CD4-positive, alpha-beta T cell treated with Interleukin-1 beta for 1 hour (primary cell): Measurements from ENCODE around the gene AMPH.
A peak's percentile ranks its signal among the peaks of the same experiment; 100 is the strongest.
"Not testable (repeated sequence)": the region's sequence is repeated elsewhere in the genome, so short reads cannot be mapped to it uniquely, and the experiment has no call there.

ENCODE experiments used
- DNase-seq, 2 donors: peaks; one replicate each; pipeline ENCODE4 v3.0.0-alpha.2; 2020 to 2022

AMPH gene

DNA sequence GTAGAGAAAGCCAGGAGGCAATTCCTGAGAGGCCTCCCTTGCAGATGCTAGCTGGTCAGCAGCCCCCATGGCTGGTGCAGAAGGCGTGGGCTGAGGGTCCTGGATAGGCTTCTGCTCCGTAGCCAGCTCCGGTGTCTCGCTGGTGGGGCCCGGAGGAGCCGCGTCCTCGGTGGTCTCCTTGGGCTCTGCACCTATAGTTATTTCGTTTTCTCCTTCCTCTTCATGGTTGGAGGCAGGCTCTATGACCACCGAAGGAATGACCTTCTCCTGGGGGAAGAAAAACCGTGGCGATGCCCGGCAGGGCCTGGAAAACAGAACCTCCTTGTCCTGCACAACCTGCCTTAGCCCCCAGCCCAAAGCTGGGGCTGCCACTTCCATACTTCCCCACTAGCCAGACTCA, 239.4 kb downstream of the AMPH start:
- DNase-seq, result no peak

DNA sequence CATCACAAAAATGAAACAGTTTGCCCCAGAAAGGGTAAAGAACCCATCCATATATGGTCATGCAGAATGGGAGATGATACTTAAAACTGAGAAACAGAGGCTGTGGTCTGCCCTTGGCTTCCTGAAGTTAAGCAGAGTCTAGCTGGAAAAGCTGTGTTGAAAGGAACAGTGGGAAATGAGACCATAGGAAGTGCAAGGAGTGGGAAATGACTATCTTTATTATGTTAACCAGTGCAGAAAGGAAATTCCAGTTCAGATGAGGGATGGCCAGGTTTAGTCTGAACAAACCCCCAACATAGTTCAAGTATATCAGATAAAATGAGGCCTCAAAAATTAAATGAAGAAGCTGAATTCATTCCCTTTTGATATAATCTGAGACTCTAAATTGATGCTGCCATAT, 245.5 kb downstream of the AMPH start:
- DNase-seq, result no peak

DNA sequence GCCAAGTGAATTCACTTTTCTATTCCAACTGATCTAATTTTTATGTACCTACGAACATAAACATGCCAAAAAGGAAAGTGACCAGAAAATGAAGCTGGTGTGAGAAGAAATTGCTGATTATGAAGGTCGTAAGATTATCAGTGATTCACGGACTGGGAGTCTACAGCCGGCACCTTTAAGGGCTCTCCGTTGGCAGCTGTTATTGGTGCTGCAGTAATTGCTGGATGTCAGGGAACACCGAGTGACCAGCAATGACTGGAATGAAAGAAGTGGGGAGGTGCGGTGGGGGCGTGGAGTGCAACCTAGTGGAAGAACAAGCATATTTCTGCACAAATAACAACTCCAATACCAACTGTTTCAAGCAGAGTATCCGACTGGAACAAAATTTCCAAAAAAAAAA, 247.9 kb downstream of the AMPH start:
- DNase-seq, result no peak

DNA sequence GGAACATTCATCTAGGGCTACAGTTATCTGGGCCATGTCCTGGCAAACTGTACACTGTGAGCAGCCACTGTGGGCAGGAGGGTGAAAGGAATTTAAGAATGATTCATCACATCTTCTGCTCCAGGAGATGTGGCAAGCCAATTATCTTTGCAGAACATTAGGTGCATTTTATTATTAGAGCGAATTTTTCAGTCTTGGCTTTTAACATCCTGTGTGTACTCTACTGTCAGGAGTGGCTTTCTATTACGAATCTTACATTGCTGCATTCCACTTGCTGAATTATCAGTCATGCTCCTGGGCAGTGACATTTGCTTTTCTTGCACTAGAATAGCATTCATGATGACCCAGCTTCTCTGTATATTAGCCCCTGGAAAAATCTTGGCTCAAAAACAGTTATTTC, 248.5 kb downstream of the AMPH start:
- no peak for DNase-seq

DNA sequence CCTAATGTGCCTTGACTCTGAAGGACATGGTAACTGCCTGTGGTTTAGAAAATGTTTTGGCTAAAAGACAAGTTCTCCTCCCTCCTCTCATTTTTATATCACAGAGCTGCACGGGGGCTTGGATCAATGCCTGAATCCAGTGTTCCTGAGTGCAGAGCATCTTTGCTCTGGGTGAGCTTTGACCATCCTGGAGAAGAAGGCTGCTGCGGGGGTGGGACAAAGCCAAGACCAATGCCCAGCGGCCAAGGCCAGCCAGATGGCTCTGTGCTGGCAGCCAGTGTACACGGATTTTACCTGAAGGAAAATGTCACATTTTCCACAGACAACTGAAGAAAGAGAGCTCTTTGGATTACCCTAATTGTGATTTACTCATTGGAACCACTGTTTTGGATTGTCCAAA, 255.7 kb downstream of the AMPH start:
- no peak for DNase-seq

DNA sequence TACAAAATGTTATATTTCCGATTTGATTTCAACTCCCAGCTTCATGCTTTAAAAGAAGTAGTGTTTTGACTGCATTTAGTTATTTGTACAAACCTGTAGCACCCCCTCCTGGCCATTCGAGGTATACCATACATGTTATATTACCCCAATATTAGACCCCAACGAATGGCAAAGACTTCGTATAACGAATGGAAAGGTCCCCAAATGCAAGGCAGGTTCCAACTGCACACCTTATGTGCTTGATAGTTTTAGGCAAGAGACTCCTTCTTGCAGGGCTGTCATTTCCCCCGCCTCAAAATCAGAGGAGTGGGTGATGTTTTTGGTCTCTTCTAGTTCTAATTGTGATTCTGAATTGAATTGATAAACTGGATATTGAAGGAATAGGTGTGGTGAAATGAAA, 256.7 kb downstream of the AMPH start:
- DNase-seq, result peak; percentile 52 to 73

DNA sequence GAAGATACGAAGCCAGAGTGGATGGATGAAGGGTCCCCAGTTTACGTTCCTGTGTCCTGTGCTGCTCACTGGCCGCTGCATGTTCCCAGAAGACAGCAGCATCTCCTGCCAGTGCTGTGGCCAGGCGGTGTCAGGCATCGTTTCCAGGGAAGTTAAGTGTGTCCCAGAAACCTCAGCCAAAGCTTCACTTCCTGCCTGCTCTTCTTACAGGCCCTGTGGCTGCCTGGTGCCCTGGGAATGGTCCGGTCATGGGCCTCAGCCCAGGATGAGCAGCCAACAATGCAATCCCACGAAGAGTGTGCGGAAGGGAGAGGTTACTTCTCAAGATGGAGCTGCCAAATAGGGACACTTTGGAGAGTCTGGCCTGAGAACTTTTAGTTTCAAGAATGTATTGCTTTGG, 258.0 kb downstream of the AMPH start:
- DNase-seq, result no peak

DNA sequence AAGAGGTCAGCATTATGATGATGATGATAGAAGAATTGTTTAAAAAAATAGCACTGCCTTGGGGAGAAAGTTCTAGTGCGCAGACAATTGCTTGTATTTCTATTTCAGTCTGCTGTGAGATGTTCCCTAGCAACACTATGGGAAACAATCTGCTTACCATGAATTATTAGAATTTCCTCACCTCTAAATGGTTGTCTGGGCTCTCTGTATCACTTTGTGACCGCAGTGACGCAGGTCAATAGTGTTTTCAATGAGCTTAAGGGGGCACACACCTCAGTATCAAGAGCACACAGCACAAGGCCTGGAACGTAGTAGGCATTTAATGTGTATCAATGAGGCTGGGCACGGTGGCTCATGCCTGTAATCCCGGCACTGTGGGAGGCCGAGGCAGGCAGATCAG, 258.9 kb downstream of the AMPH start:
- DNase-seq, result no peak

DNA sequence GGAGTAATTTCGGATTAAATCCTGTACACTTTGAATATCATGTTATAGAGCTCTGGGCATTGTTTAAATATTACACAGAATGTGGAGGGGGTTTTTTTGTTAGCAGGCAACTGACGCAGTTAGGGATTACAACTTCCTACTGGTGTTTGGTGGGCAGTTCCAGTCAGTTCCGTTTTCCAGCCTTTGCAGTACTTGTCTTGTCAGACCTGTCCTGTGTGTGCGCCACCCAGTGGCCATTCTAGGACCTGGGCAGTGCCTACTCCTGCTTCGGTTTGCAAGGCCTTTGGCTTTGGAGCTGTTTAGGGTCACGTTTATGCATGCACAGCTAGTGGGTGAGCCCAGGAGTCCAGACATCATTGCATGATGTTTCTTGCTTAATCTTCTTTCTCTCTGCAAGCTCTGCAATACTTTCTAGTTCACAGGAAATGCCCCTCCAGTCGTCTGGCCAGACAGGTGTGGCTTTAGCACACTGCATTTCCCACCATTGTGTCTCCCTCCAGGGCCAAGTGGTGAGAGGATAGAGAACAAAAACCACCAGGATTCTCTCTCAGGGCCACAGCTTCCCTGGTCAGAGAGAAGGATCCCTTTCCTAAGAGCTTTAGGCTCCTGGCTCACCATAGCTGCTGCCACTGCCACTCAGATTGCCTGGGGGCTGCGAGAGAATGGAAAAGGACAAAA, 261.2 kb downstream of the AMPH start:
- DNase-seq, result peak; percentile 84 to 88

DNA sequence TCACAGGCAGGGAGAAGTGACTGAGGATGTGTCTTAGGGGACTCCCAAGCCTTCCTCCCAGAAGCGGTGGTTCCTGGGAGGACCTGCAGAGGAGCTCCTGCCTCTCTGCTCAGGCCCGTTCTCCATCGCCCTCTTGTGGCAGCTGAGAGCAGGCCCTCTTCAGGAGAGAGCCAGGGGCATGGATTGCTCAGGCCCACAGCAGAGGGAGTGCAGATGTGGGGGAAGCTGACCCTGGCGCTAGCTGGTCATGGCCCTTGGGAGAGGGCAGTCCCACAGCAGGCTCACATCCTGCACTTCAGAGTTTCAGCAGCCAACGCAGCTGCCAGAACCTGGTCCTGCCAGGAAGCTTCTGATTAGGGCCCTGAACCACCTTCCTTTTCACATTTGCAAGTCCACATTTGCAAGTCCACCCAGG, 263.0 kb downstream of the AMPH start:
- DNase-seq, result peak; percentile 82 to 85

DNA sequence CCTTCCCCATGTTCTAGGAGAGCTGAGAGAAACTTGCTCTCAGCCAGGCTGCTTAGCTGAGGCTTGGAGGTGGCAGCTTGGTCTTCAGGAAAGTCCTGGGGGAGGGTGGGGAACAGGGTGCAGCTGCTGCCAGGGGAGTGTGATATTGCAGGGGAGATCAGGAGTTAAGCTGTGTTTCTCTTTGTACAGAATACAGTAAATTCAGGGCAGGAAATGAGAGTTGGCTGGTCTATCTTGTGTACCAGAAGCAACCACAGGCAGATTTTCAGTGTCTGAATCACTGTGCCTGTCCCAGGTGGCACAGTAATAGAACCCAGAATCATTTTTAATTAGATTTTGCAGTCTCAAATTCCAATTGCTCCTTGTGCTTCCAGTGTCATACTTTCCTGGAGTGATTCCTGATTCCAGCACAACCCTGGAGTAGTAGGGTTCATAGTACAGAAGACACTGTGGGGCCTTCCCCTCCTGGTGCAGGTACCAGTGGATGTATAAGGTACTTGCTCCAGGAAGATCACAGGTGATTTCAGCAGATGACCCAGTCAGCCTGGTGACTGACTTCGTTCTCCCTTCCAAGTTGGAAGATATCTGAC, 263.8 kb downstream of the AMPH start:
- no peak for DNase-seq

DNA sequence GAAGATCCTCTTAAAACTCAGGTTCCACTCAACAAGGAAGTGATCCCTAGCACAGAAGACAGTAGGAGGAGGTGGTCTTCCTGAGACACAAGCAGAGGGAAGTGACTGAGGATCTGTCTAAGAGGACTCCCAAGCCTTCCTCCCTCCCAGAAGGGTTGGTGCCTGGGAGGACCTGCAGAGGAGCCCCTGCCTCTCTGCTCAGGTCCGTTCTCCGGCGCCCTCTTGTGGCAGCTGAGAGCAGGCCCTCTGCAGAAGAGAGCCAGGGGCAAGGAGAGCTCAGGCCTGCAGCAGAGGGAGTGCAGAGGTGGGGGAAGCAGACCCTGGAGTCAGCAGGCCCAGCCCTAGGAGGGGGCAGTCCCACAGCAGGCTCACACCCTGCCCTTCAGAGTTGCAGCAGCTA, 267.8 kb downstream of the AMPH start:
- peak; percentile 73 to 82 for DNase-seq

DNA sequence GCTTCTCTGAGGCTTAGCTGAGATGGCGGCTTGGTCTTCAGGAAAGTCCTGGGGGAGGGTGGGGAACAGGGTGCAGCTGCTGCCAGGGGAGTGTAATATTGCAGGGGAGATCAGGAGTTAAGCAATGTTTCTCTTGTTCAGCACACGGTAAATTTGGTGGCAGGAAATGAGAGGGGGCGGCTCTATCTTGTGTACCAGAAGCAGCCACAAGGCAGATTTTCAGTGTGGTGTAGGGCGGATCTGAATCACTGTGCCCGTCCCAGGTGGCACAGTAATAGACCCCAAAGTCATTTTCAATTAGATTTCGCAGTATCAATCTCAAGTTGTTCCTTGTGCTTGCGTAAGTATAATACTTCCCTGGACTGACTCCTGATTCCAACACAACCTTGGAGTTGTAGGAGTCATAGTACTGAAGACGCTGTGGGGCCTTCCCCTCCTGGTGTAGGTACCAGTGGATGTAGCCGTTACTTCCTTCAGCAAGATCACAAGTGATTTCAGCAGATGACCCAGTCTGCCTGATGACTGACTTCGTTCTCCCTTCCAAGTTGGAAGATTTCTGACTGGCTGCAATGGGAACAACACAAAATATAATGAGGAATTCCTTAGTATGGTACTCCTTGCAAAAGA, 268.4 kb downstream of the AMPH start:
- DNase-seq, result peak; percentile 37 to 57

DNA sequence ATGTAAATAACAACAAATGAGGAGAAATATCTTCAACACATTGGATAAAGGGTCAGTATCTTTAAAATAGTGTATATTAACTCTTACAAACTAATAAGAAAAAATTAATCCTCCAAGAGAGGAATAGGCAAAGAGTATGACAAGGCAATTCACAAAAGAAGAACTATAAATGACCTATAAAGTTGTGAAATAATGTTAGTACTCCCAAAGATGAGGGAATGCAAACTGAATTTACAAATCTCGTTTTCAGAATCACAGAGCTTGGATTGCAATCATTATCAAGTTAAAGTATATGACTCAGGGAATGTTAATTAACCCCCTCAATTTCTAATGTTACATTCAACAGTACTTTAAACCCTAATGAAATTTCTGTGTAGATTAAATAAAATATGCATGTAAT, 270.4 kb downstream of the AMPH start:
- DNase-seq, result no peak

DNA sequence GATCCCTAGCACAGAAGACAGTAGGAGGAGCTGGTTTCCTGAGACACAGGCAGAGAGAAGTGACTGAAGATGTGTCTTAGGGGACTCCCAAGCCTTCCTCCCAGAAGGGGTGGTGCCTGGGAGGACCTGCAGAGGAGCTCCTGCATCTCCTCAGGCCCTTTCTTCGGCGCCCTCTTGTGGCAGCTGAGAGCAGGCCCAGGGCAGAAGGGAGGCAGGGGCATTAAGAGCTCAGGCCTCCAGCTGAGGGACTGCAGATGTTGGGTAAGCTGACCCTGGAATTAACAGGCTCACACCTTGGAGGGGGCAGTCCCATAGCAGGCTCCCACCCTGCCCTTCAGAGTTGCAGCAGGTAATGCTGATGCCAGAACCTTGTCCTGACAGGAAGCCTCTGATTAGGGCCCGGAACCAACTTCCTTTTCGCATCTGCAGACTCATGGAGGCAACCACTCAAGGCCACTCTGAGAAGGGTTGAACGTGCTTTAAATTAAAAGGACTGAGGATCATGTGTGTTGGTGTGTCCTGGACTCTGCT, 272.0 kb downstream of the AMPH start:
- DNase-seq, result peak; percentile 86 to 87

DNA sequence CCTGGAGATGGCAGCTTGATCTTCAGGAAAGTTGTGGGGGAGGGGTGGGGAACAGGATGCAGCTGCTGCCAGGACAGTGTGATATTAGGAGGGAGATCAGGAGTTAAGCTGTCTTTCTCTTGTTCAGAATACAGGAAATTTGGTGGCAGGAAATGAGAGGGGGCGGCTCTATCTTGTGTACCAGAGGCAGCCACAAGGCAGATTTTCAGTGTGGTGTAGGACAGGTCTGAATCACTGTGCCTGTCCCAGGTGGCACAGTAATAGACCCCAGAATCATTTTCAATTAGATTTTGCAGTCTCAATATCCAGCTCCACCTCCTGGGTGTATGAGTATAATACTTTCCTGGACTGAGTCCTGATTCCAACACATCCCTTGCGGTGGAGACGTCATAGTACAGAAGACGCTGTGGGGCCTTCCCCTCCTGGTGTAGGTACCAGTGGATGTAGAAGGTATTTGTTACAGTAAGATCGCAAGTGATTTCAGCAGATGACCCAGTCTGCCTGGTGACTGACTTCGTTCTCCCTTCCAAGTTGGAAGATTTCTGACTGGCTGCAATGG, 272.8 kb downstream of the AMPH start:
- DNase-seq, result peak in 1 of 2 donors; percentile 30

DNA sequence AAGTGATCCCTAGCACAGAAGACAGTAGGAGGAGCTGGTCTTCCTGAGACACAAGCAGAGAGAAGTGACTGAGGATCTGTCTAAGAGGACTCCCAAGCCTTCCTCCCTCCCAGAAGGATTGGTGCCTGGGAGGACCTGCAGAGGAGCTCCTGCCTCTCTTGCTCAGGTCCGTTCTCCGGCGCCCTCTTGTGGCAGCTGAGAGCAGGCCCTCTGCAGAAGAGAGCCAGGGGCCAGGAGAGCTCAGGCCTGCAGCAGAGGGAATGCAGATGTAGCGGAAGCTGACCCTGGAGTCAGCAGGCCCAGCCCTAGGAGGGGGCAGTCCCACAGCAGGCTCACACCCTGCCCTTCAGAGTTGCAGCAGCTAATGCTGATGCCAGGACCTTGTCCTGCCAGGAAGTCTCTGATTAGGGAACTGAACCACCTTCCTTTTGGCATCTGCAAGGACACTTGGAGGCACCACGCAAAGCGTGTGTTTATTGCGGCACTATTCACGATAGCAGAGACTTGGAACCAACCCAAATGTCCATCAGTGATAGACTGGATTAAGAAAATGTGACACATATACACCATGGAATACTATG, 276.8 kb downstream of the AMPH start:
- DNase-seq, result peak; percentile 67 to 77

DNA sequence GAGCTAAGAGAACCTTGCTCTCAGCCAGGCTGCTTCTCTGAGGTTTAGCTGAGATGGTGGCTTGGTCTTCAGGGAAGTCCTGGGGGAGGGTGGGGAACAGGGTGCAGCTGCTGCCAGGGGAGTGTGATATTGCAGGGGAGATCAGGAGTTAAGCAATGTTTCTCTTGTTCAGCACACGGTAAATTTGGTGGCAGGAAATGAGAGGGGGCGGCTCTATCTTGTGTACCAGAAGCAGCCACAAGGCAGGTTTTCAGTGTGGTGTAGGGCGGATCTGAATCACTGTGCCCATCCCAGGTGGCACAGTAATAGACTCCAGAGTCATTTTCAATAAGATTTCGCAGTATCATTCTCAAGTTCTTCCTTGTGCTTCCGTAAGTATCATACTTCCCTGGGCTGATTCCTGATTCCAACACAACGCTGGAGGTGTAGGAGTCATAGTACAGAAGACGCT, 277.7 kb downstream of the AMPH start:
- not testable (repeated sequence) for DNase-seq

DNA sequence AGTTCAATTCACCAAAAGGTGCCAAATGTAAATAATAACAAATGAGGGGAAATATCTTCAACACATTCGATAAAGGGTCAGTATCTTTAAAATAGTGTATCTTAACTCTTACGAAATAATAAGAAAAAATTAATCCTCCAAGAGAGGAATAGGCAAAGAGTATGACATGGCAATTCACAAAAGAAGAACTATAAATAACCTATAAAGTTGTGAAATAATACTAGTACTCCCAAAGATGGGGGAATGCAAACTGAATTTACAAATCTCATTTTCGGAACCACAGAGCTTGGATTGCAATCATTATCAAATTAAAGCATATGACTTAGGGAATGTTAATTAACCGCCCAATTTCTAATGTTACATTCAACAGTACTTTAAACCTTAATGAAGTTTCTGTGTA, 279.6 kb downstream of the AMPH start:
- no peak for DNase-seq

DNA sequence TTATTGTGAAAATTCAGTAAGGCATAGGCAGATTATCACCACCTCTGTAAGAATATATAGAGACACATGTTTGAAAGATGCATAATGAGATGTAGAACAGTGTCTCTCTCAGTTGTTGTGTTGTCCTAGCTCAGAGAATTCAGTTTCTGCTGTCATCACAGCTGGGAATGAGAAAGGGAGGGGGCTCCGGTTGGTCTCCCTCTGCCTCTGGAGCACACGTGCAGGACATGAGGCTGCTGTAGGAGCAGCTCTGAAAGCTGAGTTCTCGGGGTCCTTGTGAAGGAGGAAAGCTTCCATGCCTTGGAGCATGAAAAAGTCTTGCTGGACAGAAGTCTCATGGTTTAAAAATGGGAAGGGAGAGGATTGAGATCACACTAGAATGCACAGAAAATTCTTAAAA, 280.4 kb downstream of the AMPH start:
- not testable (repeated sequence) for DNase-seq

DNA sequence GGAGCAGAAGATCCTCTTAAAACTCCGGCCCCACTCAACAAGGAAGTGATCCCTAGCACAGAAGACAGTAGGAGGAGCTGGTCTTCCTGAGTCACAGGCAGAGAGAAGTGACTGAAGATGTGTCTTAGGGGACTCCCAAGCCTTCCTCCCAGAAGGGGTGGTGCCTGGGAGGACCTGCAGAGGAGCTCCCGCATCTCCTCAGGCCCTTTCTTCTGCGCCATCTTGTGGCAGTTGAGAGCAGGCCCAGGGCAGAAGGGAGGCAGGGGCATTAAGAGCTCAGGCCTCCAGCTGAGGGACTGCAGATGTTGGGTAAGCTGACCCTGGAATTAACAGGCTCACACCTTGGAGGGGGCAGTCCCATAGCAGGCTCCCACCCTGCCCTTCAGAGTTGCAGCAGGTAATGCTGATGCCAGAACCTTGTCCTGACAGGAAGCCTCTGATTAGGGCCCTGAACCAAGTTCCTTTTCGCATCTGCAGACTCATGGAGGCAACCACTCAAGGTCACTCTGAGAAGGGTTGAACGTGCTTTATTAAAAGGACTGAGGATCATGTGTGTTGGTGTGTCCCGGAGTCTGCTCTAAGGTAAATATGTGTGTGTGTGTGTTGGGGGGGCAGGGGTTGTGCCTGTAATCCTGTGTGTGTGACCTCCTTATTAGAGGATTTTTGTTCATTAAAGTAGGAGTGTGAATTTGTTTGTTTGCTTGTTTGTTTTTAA, 281.1 kb downstream of the AMPH start:
- peak; percentile 76 to 81 for DNase-seq

DNA sequence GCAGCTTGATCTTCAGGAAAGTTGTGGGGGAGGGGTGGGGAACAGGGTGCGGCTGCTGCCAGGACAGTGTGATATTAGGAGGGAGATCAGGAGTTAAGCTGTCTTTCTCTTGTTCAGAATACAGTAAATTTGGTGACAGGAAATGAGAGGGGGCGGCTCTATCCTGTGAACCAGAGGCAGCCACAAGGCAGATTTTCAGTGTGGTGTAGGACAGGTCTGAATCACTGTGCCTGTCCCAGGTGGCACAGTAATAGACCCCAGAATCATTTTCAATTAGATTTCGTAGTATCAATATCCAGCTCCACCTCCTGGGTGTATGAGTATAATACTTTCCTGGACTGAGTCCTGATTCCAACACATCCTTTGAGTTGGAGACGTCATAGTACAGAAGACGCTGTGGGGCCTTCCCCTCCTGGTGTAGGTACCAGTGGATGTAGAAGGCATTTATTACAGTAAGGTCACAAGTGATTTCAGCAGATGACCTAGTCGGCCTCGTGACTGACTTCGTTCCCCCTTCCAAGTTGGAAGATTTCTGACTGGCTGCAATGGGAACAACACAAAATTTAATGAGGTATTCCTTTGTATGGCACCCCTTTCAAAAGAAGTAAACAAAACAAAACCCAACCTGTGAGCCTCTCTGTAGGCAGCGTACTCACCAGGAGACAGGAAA, 281.9 kb downstream of the AMPH start:
- DNase-seq, result not testable (repeated sequence)
